Hepatocyte (in vitro differentiated cells): ENCODE results near the gene CDHR1. TPM values are rescaled to one million over a fixed set of nuclear protein-coding genes. Genes with fewer than 3 reads are reported as not detected.

ENCODE experiments used
- DNase-seq: peaks from one replicate; pipeline ENCODE4 v3.0.0-alpha.2; 2016; ENCODE audit warnings: low spot score
- H2AFZ ChIP-seq: fragments of 200-600 bp; sonication (generic); 2 replicates; pipeline ENCODE4 v1.6.0; 2016; ENCODE audit warnings: antibody characterized with exemption, mild to moderate bottlenecking
- H3K27ac ChIP-seq: fragments of 200-600 bp; sonication (generic); 2 replicates; pipeline ENCODE4 v1.5.1; 2016; ENCODE audit warnings: mild to moderate bottlenecking
- H3K27me3 ChIP-seq: fragments of 200-600 bp; sonication (generic); 2 replicates; pipeline ENCODE4 v1.6.1; 2016
- H3K36me3 ChIP-seq: fragments of 200-600 bp; sonication (generic); replicated peaks from 2 replicates; pipeline ENCODE4 v1.5.1; 2016; ENCODE audit warnings: low read depth; ENCODE audit not compliant: insufficient read depth
- H3K4me1 ChIP-seq: fragments of 200-600 bp; sonication (generic); 2 replicates; pipeline ENCODE4 v1.5.1; 2016; ENCODE audit warnings: mild to moderate bottlenecking, moderate library complexity; ENCODE audit not compliant: insufficient read depth
- H3K4me2 ChIP-seq: fragments of 200-600 bp; sonication (generic); 2 replicates; pipeline ENCODE4 v1.6.0; 2016
- H3K4me3 ChIP-seq: fragments of 200-600 bp; sonication (generic); 2 replicates; pipeline ENCODE4 v1.5.1; 2016; ENCODE audit warnings: mild to moderate bottlenecking
- H3K79me2 ChIP-seq: fragments of 200-600 bp; sonication (generic); 2 replicates; pipeline ENCODE4 v1.6.0; 2017; ENCODE audit warnings: mild to moderate bottlenecking
- H3K9me2 ChIP-seq: fragments of 200-600 bp; sonication (generic); replicated peaks from 2 replicates; pipeline ENCODE4 v1.6.0; 2017; ENCODE audit warnings: mild to moderate bottlenecking; ENCODE audit not compliant: insufficient read depth
- H3K9me3 ChIP-seq: fragments of 200-600 bp; sonication (generic); 2 replicates; pipeline ENCODE4 v1.5.1; 2016; ENCODE audit warnings: low read depth, mild to moderate bottlenecking
- H4K20me1 ChIP-seq: fragments of 200-600 bp; sonication (generic); 2 replicates; pipeline ENCODE4 v1.6.0; 2016; ENCODE audit warnings: mild to moderate bottlenecking; ENCODE audit not compliant: insufficient read depth, poor library complexity, severe bottlenecking
- CTCF ChIP-seq: fragments of 200-600 bp; sonication (generic); IDR thresholded peaks from 2 replicates; pipeline ENCODE4 v1.5.1; 2016; ENCODE audit warnings: antibody characterized with exemption, mild to moderate bottlenecking; ENCODE audit not compliant: poor library complexity
- EZH2 ChIP-seq: fragments of 200-600 bp; sonication (generic); IDR thresholded peaks from 2 replicates; pipeline ENCODE4 v1.6.1; 2016; ENCODE audit warnings: antibody characterized with exemption, mild to moderate bottlenecking, borderline replicate concordance
- EZH2phosphoT487 ChIP-seq: fragments of 200-600 bp; sonication (generic); IDR thresholded peaks from one replicate; pipeline ENCODE4 v1.6.1; 2018; ENCODE audit warnings: antibody characterized with exemption, mild to moderate bottlenecking, low read depth, moderate library complexity; ENCODE audit not compliant: unreplicated experiment, severe bottlenecking
- WGBS: methylation state at CpG from one replicate; pipeline ENCODE4 v1.1.6; 2016; ENCODE audit warnings: low lambda C conversion rate; ENCODE audit errors: missing lambda C conversion rate; 5-methylcytosine and 5-hydroxymethylcytosine counted together
- polyA plus RNA-seq: library from polyadenylated mRNA; unstranded; fragments of >200 nt; fragmentation: Nextera tagmentation; extraction: Ambion mirVana; gene quantifications from 2 replicates; pipeline ENCODE4 v1.2.1, GENCODE V29; 2016
- total RNA-seq: library from RNA; depleted of rRNA; stranded (reverse); fragments of >200 nt; gene quantifications from 2 replicates; pipeline ENCODE4 v1.2.3, GENCODE V29; 2014

CDHR1 gene
- total and polyA plus RNA-seq, 2 experiments from 2014 or later = 0.03 TPM; not detected in 1

- Histone ChIP-seq H3K27ac (no peak overlapping the region), H3K4me3 (no peak overlapping the region), H2AFZ (no peak overlapping the region), H3K36me3 (no peaks in the 10 kb centered on the region), H3K79me2 (no peaks in the 10 kb centered on the region), H3K9me2 (no peaks in the 10 kb centered on the region), H3K4me2 (no peak overlapping the region), H3K9me3 (no peaks in the 10 kb centered on the region), H3K27me3 (peaks cover 15% of the 10 kb centered on the region), H4K20me1 (no peaks in the 10 kb centered on the region), H3K4me1 (no peaks in the 10 kb centered on the region)
- DNase-seq = no peak
- WGBS = 83% methylated on average over 5 of the region's 5 CpGs
- no peak for TF ChIP-seq EZH2phosphoT487
- TF ChIP-seq EZH2 = no peak
- TF ChIP-seq CTCF = no peak
Measured at GRCh38 chr10:84263716-84264115, 69.4 kb downstream of the CDHR1 start.

GRCh38 chr10:84264611-84265141 lies 70.3 kb downstream of the CDHR1 start:
- Histone ChIP-seq H3K9me2 (no peaks in the 10 kb centered on the region), H3K79me2 (no peaks in the 10 kb centered on the region), H4K20me1 (no peaks in the 10 kb centered on the region), H3K4me1 (no peaks in the 10 kb centered on the region), H3K9me3 (no peaks in the 10 kb centered on the region), H3K36me3 (no peaks in the 10 kb centered on the region), H2AFZ (no peak overlapping the region), H3K27me3 (peaks cover 20% of the 10 kb centered on the region), H3K4me3 (no peak overlapping the region), H3K27ac (no peak overlapping the region), H3K4me2 (no peak overlapping the region)
- DNase-seq = peak; percentile 82
- TF ChIP-seq CTCF (peak; percentile 95), EZH2phosphoT487 (no peak), EZH2 (no peak)
- WGBS = 9% methylated on average over 11 of the region's 11 CpGs

GRCh38 chr10:84265418-84265817 lies 71.1 kb downstream of the CDHR1 start:
- H2AFZ ChIP-seq = no peak overlapping the region
- H3K4me2 ChIP-seq = no peak overlapping the region
- H3K79me2 ChIP-seq = no peaks in the 10 kb centered on the region
- H3K27me3 ChIP-seq = peaks cover 20% of the 10 kb centered on the region
- 91% methylated on average over 4 of the region's 4 CpGs for WGBS
- no peaks in the 10 kb centered on the region for H3K4me1 ChIP-seq
- no peak for DNase-seq
- no peak overlapping the region for H3K27ac ChIP-seq
- H3K9me2 ChIP-seq = no peaks in the 10 kb centered on the region
- H3K9me3 ChIP-seq = no peaks in the 10 kb centered on the region
- H3K36me3 ChIP-seq = no peaks in the 10 kb centered on the region
- no peak overlapping the region for H3K4me3 ChIP-seq
- H4K20me1 ChIP-seq = no peaks in the 10 kb centered on the region
- TF ChIP-seq EZH2 (no peak), EZH2phosphoT487 (no peak), CTCF (no peak)
